ENCODE data around the gene HSD11B1L. TPM values are rescaled to one million over a fixed set of nuclear protein-coding genes. Genes with fewer than 3 reads are reported as not detected.
A peak's percentile ranks its signal among the peaks of the same experiment; 100 is the strongest.
"Not testable (repeated sequence)": the region's sequence is repeated elsewhere in the genome, so short reads cannot be mapped to it uniquely, and the experiment has no call there.

HSD11B1L gene
- total RNA-seq, 4 donors from 2014 or later: 20.1 to 38.1 (median 24.8) TPM

GRCh38 chr19:5700455-5701092 is 19.7 kb downstream of the HSD11B1L start:
- intact Hi-C loops (cut with DNase I; ENCODE audit: low total_unique reads): no loop called here

GRCh38 chr19:5702053-5702410 is 21.2 kb downstream of the HSD11B1L start:
- H3K4me3 ChIP-seq (ENCODE audit: low read depth, poor library complexity, severe bottlenecking); DNase-seq (ENCODE audit: low spot score in 2 of 2); intact Hi-C loops (cut with DNase I; ENCODE audit: low total_unique reads): not testable (repeated sequence)
- WGBS, 2 donors: 100% methylated on average over 2 of the region's 28 CpGs; no CpG with 5 or more reads in 1 of the 2 donors

More at GRCh38 chr19:5700455-5701092, 19.7 kb downstream of the HSD11B1L start:
- H3K4me3 ChIP-seq (ENCODE audit: low read depth, poor library complexity, severe bottlenecking): no peak overlapping the region
- TF ChIP-seq POLR2A (IDR thresholded peaks at IDR 0.05): no peak
- TF ChIP-seq CTCF (IDR thresholded peaks at IDR 0.05): no peak
- no peak for DNase-seq (ENCODE audit: low spot score in 2 of 2)
- WGBS, 2 donors: 91 to 92% methylated on average over 18 to 22 of the region's 22 CpGs

GRCh38 chr19:5703819-5704818 is 23.3 kb downstream of the HSD11B1L start:
- DNase-seq (ENCODE audit: low spot score in 2 of 2): peak in 1 of 2 donors; percentile 83
- no peak for TF ChIP-seq CTCF (IDR thresholded peaks at IDR 0.05)
- TF ChIP-seq POLR2A (IDR thresholded peaks at IDR 0.05): no peak
- 92 to 94% methylated on average over 31 to 37 of the region's 40 CpGs for WGBS, 2 donors
- H3K4me3 ChIP-seq (ENCODE audit: low read depth, poor library complexity, severe bottlenecking): no peak overlapping the region
- intact Hi-C loops (cut with DNase I; ENCODE audit: low total_unique reads): no loop called here

GRCh38 chr19:5705552-5705951 is 24.7 kb downstream of the HSD11B1L start:
- DNase-seq (ENCODE audit: low spot score in 2 of 2): no peak
- TF ChIP-seq CTCF (IDR thresholded peaks at IDR 0.05) (no peak), POLR2A (IDR thresholded peaks at IDR 0.05) (no peak)
- 84 to 87% methylated on average over 14 to 16 of the region's 16 CpGs for WGBS, 2 donors
- H3K4me3 ChIP-seq (ENCODE audit: low read depth, poor library complexity, severe bottlenecking): no peak overlapping the region
- intact Hi-C loops (cut with DNase I; ENCODE audit: low total_unique reads): no loop called here

- TF ChIP-seq CTCF (IDR thresholded peaks at IDR 0.05): no peak
- no peak for TF ChIP-seq POLR2A (IDR thresholded peaks at IDR 0.05)
- no peak for DNase-seq (ENCODE audit: low spot score in 2 of 2)
- intact Hi-C loops (cut with DNase I; ENCODE audit: low total_unique reads): no loop called here
These were observed 26.2 kb downstream of the HSD11B1L start for GRCh38 chr19:5706876-5707573.

More at GRCh38 chr19:5706876-5707573, 26.2 kb downstream of the HSD11B1L start:
- no peak overlapping the region for H3K4me3 ChIP-seq (ENCODE audit: low read depth, poor library complexity, severe bottlenecking)
- WGBS, 2 donors: 92 to 93% methylated on average over 35 of the region's 35 CpGs
